Measurements from ENCODE around the gene TSC2.

DNA sequence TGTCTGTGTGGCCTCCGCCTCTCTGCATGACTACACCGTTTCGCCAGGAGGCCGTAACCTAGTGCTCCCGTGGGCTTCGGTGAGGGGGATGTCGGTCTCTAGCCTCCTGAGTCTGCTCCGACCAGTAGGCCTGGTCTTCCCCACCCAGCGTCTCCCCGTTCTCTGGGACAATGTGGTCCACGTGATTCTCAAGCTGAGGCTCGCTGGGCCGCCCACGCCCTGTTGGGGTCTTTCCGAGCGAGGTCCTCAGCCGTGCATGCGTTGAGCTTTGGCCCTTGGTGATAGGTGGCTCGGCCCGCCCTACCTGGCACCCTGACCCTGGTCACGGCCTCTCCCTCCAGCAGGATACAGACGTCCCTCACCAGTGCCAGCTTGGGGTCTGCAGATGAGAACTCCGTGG is 30.9 kb downstream of the TSC2 start:
- TF ChIP-seq, protein P1, sequence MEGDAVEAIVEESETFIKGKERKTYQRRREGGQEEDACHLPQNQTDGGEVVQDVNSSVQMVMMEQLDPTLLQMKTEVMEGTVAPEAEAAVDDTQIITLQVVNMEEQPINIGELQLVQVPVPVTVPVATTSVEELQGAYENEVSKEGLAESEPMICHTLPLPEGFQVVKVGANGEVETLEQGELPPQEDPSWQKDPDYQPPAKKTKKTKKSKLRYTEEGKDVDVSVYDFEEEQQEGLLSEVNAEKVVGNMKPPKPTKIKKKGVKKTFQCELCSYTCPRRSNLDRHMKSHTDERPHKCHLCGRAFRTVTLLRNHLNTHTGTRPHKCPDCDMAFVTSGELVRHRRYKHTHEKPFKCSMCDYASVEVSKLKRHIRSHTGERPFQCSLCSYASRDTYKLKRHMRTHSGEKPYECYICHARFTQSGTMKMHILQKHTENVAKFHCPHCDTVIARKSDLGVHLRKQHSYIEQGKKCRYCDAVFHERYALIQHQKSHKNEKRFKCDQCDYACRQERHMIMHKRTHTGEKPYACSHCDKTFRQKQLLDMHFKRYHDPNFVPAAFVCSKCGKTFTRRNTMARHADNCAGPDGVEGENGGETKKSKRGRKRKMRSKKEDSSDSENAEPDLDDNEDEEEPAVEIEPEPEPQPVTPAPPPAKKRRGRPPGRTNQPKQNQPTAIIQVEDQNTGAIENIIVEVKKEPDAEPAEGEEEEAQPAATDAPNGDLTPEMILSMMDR (IDR thresholded peaks at IDR 0.05) = no peak
- TF ChIP-seq POLR2A (IDR thresholded peaks at IDR 0.05) = no peak
- no peak for TF ChIP-seq POLR2AphosphoS5 (IDR thresholded peaks at IDR 0.05)
